GM13977 (cell line): ENCODE measurements around the gene RNF126.

Experiments used
- DNase-seq: peaks from one replicate; pipeline ENCODE4 v3.0.0; 2012; ENCODE audit warnings: low spot score
- in situ Hi-C: fragments of 300-500 bp; cut with MboI; formaldehyde crosslinking; loops from one replicate; pipeline ENCODE4 v1.12.0; 2022; ENCODE audit warnings: low sequenced_read_pairs, low pct_unique_long_range_greater_than_20kb, mixed read lengths, inconsistent platforms; ENCODE audit not compliant: unreplicated experiment
- TF ChIP-seq, protein P1 (sequence below): IDR thresholded peaks from 2 replicates; pipeline ENCODE4 v1.5.1; 2012; ENCODE audit warnings: mild to moderate bottlenecking, control low read depth; ENCODE audit not compliant: insufficient read depth; ENCODE audit errors: extremely low read depth, missing control alignments

Gene RNF126

DNA sequence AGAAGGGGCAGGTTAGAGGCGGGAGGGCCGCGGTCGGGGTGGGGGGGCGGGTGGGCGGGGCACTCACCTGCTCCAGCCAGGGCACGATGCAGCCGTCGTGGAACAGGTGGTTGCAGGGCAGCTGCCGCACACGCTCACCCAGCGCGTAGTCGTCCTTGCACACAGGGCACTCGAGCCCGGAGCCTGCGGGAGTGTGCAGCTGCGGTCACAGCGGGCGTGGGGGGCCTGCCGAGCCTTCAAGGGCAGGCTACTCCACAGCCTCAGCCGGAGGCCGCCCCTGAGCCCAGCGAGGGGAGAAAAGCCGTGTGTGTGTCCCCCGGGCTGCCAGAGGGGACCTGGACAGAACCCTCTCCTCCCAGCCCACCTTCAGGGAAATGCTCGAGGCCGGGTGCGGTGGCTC lies 14.7 kb downstream of the RNF126 start:
- in situ Hi-C loops: no loop called here
- TF ChIP-seq, protein P1, sequence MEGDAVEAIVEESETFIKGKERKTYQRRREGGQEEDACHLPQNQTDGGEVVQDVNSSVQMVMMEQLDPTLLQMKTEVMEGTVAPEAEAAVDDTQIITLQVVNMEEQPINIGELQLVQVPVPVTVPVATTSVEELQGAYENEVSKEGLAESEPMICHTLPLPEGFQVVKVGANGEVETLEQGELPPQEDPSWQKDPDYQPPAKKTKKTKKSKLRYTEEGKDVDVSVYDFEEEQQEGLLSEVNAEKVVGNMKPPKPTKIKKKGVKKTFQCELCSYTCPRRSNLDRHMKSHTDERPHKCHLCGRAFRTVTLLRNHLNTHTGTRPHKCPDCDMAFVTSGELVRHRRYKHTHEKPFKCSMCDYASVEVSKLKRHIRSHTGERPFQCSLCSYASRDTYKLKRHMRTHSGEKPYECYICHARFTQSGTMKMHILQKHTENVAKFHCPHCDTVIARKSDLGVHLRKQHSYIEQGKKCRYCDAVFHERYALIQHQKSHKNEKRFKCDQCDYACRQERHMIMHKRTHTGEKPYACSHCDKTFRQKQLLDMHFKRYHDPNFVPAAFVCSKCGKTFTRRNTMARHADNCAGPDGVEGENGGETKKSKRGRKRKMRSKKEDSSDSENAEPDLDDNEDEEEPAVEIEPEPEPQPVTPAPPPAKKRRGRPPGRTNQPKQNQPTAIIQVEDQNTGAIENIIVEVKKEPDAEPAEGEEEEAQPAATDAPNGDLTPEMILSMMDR: no peak
- DNase-seq: no peak

DNA sequence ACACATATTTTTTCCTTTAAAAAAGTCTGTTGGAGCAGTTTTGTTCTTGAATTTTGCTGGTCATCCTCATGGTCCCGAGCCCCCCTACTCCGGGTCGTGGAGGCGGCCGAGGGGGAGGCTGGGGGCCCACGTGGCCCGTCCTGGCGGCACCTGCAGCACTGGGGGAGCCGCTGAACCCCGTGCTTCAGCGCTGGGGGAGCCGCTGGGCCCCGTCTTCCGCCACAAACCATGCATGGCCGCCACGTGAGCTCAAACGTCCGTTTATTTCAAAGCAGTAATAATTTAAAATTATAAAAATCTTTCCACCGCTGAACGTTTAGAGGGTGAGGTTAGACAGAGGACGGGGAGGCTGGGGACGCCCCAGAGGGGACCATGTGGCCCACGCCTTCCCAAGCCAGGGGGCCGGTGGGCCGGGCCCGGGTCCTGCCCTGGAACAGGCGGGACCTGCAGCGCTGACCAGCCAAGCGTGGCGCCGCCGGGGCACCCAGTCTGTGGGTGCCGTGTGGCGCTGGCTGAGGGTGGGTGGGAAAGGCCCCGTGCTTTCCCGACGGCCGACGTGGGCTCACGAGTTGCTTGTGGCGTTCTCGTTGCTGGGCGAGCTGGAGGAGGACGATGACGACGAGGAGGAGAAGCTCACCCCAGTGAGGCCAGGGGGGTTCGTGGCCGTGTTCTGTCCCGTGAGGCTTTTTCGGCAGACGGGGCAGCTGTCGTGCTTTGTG lies 15.3 kb downstream of the RNF126 start:
- TF ChIP-seq, protein P1: no peak
- no peak for DNase-seq
- in situ Hi-C loops: no loop called here

DNA sequence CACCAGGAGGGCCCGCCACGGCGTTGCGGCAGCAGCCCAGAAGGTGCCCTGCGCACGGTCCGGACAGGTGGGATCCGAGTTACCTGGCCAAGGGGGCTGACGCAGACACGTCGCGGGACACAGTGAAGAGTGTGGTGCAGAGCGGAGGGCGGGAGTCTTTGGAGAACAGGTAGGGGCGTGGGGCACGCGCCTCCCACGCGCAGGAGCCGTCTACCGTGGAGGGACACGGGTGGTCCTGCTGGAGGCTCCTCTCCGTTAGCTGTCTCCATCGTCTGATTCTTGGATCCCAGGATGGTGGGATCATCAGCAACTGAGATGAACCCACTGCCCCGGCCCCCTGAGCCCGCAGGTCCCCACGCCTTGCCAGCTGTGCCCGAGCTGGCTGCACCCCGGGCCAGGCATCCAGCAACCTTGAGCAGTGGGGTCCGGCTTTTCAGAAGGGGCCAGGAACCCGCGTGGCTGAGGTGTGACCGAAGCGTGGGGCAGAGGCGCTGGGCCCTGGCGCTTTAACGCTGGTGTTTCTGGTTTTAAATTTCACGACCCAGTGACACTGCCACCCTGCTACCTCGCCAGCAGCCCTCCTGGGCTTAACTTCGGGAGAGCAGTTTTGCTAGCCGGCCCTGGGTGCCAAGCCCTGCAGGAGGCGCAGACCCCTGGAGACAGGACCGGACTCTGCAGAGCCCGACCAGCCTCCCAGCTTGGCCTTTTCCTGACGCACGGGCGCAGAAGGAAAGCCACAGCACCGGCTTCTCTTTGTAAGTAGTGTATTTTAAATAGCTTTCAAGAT lies 16.0 kb downstream of the RNF126 start:
- TF ChIP-seq, protein P1: no peak
- no peak for DNase-seq
- in situ Hi-C loops: no loop called here

DNA sequence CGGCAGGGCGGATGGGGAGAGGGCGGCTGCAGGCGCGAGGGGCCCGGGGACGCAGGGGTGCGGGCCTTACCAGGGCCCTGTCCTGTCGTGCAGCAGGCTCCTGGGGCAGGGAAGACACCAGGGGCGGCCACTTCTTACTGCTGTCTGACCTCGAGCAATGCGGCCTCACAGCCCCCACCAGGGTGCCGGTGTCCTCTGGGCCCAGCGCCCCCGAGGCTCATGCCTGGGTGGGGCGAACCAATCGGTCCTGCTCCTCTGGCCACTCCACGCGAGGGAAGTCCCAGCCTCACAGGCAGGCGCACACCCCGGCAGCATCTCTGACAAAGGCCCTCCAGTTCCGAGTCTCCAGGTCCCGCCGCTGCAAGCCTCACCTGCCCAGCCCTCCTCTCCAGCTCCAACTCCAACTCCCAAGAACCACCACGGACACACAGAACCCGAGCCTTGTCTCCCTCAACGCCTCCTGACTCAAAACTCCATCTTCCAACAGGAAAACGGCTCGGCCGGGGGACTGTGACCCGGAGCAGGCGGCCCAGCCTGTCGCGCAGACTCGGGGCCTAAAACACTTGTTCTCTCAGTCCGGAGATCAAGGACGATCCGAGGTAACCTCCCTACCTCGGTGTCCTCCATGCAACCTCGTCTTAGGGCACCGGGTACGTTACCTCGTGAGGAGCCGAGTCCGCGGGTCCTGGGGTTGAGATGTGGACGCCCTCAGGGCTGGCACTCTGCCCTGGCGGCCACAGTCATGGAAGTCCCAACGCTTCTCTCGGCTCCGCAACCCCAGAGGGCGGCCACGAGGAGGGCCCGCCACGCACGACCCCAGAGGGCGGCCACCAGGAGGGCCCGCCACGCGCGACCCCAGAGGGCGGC lies 16.9 kb downstream of the RNF126 start:
- in situ Hi-C loops: no loop called here
- no peak for DNase-seq

DNA sequence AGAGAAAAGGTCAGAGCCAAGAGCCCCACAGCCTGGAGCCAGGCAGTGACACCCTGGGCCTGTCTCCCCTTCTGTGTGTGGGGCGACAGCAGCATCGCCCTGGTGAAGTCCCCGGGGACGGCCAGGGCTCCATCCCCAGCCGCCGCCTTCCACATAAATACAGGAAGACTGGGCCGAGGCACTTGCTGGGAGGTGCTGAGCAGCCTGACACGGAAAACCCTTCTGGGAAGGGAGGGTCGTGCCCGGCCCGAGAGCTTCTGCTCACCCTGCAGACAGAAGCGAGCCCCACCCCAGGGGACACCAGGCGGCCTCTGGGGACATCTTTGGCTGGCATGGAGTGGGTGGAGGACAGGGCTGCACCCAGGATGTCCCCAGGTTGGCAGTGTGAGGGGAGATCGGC lies 18.2 kb downstream of the RNF126 start:
- DNase-seq: no peak
- TF ChIP-seq, protein P1: no peak
- in situ Hi-C loops: no loop called here

More for the DNA sequence above, 16.9 kb downstream of the RNF126 start:
- TF ChIP-seq, protein P1: no peak

DNA sequence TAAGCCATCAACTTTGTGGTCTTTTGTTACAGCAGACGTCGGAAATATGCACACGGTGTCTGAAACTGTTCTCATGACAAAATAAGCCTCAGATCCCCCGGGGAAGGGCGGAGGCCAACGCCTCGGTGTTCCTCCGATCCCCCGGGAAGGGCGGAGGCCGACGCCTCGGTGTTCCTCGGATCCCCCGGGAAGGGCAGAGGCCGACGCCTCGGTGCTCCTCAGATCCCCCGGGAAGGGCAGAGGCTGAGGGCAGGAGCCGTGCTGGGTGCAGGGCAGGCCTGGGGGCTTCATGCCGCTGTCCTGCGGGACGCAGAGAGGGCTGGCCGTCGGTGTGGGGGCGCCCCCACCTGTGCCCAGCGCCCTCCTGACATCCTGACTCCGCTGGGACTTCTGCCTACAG lies 18.7 kb downstream of the RNF126 start:
- in situ Hi-C loops: no loop called here
- DNase-seq: no peak
- TF ChIP-seq, protein P1: no peak
